ENCODE results near the gene TOE1.

TOE1 gene

DNA sequence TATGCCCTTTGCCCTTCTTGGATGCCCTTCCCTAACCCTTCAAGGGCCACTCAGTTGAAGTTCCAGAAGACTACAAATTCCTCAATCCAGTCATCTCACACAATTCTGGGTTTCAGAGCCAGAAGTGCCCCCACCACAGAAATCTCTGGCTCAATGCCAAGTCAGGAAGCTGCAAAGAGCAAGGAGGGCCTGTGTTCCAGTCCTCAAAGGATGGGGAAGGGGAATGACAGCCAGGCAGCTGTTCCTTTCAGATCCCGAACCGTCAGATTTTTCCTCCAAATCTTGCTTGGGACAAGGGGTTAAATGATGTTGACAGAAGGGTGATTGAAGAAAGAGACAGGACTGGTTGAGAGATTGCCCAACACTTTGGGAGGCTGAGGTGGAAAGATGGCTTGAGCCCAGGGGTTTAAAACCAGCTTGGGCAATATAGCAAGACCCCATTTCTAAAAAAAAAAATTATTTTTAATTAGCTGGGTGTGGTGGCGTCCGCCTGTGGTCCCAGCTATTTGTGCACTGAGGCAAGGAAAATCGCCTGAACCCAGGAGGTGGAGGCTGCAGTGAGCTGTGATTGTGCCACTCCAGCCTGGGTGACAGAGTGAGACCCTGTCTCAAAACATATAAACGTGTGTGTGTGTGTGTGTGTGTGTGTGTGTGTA is 14.0 kb upstream of the TOE1 start:
- in situ Hi-C loops (cut with MboI; ENCODE audit: low sequenced_read_pairs) = no loop called here

DNA sequence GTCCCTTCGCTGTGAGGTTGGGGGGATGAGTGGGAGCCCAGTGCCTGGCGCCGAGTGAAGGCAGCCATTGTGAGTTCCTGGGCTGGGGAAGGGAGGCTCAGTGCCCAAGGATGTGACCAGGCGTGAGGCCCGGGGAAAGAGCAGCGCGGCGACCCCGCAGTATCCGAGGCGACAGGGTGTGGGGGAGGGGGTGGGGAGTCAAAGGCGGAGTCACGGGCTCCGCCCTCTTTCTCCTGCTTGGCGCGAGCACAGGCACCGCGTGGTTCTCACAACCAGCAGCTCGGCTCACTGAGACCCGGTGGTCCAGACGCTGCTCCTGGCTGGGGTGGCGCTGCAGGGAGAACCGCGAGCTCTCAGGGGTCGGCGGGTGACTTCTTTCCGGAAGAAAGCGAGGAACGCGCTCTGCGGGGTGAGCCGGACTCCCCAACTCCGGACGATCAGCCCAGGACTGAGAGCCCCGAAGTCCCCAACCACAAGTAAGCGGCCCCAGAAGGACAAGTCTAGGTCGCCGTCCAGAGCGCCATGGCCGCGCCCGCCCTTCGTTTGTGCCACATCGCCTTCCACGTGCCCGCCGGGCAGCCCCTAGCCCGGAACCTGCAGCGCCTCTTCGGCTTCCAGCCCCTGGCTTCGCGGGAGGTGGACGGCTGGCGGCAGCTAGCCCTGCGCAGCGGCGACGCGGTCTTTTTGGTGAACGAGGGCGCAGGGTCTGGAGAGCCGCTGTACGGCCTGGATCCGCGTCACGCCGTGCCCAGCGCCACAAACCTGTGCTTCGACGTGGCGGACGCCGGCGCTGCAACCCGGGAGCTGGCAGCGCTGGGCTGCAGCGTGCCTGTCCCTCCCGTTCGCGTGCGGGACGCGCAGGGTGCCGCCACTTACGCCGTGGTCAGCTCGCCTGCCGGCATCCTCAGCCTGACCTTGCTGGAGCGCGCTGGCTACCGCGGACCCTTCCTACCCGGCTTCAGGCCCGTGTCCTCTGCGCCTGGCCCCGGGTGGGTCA is 13.0 kb upstream of the TOE1 start, which contains the start of gene HPDL:
Gene HPDL, plus strand, starts transcription at position 269 of the 997 bp plus-strand sequence. Its CDS starts 254 bp downstream, at position 523.
- in situ Hi-C loops (cut with MboI; ENCODE audit: low sequenced_read_pairs) = no loop called here

DNA sequence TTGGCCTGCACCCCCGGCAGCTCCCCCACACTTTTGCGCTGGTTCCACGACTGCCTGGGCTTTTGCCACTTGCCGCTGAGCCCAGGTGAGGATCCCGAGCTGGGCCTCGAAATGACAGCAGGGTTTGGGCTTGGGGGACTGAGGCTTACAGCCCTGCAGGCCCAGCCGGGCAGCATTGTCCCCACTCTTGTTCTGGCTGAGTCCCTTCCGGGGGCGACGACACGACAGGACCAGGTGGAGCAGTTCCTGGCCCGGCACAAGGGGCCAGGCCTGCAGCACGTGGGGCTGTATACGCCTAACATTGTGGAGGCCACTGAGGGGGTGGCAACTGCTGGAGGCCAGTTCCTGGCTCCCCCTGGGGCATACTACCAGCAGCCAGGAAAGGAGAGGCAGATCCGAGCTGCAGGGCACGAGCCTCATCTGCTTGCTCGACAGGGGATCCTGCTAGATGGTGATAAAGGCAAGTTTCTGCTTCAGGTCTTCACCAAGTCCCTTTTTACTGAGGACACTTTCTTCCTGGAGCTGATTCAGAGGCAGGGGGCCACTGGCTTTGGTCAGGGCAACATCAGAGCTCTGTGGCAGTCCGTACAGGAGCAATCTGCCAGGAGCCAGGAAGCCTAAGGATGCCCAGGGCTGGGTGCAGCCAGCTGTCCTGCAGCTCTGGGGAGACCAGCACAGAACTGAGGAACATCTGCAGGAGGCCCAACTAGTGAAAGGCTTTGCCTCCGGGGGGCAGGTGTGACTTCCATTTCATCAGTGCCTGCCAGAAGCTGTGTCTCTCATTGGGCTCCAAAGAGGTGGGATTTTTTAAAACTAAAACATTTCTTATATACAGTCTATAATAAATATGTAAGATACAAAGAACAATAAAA is 12.1 kb upstream of the TOE1 start:
- in situ Hi-C loops (cut with MboI; ENCODE audit: low sequenced_read_pairs) = no loop called here

DNA sequence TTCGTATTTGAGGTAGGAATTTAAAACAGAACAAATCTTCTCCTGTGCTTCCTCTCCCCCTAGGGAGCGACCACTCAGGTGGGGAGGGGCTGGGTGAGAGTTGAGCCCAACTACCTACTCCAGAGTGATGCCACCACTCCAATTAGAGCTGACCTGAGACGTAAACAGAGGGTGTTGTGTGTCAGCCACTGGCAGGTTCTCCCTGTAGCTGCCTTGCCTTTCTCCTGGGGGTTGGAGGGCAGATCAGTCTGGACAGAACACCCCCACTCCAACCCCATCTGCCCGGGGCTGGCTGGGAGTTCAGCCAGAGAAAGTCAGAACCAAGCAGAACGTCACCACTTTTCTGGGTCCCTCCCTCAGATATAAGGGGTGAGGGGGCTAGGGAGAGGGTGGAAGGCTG is 11.3 kb upstream of the TOE1 start:
- in situ Hi-C loops (cut with MboI; ENCODE audit: low sequenced_read_pairs) = no loop called here

DNA sequence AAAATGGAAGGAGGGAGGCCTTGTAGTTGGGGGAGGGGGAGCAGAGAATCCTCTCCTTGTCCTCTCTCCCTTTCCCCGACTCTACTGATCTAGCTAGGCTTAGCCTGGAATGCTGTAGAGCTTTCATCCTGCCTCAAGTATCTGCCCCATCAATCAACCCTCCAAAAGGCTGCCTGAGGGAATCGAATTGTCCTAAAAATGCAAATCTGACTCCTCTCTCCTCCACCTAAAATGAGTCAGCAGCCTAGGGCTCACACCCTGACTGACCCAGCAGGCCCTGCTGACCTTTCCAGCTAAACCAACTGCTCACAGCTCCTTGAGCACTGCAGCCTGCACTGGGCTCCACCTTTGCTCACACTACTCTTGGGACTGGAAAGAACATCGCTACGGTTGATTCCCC is 10.5 kb upstream of the TOE1 start:
- in situ Hi-C loops (cut with MboI; ENCODE audit: low sequenced_read_pairs) = no loop called here

DNA sequence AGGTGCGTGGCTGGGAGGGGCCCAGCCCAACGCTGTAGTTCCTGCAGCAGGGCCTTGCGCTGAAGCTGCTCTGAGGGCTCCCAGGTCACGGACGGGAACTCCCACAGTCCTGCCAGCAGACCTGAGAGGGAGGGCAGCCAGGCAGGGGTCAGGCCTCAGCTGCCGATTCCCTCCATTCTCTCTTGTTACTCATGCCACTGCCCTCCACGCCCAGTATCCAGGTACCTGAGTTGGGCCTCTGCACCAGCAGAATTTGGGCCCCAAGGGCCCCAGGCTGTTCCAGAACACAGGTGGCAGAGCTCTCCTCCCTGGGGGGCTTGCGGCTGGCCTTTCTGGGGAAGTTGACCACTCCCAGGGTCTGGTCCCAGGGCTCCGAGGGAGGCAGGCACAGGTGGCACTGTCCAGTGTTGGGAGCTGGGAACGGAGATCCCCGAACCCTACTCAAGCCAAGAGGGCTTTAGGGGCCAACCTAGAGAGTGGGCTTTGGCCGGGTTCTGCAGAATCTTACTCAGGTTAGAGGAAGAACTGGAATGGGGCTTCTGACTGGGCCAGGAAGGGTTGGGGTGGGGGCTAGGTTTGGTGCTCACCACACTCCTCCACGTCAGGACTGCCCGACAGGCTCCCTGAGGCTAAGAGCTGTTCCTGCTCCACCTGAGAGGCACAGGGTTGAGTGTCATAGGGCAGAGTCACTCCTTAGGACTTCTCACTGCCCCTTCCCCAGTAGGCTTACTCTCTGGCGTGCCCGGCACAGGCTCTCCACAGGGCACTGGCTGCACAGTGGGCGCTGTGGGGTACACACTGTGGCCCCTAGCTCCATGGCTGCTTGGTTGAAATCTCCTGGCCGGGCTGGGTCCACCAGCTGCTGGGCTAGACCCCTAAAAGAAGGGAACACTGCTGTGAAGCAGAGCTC is 8.3 kb upstream of the TOE1 start:
- in situ Hi-C loops (cut with MboI; ENCODE audit: low sequenced_read_pairs) = no loop called here

DNA sequence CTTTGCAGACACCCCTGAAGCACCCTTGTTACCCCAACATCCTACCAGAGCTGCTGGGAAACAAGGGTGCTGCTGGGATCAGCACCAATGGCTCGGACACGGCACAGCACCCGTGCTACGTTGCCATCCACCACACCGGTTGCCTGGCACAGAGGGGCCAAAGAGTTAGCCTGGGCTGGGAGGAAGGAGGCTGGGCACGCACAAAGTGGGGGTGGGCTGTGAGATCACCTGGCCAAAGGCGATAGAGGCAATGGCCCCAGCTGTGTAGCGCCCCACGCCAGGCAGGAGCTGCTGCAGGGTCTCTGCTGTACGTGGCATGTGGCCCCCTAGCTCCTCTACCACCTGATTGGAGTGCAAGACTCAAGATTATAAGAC is 7.6 kb upstream of the TOE1 start:
- in situ Hi-C loops (cut with MboI; ENCODE audit: low sequenced_read_pairs) = no loop called here

DNA sequence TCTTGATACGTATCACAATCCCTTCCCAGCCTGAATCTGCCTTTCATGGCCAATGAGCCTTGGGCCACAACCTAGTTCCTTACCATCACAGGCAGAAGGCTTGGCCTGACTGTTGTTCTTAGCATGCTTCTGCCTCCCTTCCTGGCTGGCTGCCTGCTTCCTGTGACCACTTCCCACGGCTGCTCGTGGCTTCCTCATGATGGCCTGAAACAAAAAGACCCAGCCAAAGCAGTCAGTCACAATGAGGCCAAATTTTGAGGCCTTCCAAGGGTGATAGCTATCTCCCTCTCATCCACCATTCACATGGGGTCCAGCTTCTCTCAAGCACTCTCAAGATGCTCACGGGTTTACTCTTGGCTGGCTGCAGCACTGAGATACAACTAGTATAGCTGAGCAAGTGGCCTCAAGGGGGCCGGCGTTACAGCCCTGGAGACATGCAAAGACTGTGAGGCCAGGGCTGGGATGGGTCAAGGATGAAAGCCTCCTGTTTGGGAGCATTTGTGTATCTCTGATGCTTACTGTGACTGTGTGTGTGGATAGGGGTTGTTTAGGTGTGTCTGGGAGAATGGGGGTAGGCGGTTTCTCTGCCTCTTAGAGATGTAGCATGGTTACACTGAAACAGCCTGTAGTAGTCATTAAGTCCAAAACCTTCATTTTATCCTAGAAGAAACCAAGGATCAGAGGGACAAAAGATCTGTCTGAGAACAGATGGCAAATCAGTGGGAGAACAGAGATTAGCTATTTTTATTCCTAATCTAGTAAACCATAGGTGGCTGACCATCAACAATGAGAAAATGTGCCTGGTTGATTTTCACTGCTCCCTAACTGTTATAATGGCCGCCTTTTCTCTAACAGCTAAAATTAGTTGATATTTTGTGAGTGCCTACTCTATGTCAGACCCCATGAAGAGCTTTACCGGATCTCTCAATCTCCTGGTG is 5.4 kb upstream of the TOE1 start:
- in situ Hi-C loops (cut with MboI; ENCODE audit: low sequenced_read_pairs) = no loop called here

DNA sequence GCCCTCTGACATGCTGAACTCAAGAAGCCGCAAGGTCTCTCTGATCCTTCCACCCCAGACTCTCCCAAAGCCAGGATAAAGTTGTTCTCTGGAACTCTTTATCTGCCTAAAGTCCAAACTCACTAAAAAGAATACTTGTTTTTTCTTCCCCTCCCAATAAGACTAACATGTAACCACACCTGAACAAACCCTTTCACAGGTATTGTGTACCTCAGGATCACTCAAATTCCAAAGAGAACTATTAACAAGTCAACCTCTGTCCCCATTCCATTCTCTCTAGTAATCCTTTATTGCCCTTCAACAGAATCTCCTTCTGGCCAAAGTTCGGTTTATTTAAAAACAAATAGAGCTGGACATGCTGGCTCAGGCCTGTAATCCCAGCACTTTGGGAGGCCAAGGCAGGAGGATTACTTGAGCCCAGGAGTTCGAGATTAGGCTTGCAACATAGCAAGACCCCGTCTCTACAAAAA is 4.1 kb upstream of the TOE1 start:
- in situ Hi-C loops (cut with MboI; ENCODE audit: low sequenced_read_pairs) = no loop called here

DNA sequence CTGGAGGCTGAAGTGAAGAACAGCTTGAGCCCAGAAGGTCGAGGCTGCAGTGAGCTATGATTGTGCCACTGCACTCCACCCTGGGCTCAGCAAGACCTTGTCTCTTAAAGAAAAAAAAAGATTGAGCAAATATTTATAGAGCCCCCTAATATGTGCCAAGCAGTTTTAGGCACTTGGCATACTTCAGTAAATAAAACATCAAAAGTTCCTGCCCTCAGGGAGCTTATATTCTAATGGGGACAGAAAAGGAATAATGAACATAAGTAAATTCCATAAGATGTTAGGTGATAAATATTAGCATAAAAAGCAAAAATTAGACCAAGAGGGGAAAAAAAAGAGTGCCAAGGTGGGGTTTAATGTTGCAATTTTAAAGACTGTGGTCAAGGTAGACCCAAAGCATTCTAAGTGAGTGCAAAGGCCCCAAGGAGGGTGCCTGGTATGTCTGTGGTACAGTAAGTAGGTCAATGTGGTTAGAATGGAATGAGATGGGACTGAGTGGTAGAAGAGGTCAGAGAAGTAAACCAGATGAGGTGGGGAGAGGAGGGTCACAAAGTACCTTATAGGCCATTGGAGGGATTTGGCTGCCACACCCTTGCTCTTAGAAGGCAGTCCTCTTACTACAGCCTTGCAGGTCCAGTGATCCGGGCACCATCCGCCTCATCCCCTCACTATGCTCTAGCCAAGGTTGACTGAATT is 2.2 kb upstream of the TOE1 start:
- in situ Hi-C loops (cut with MboI; ENCODE audit: low sequenced_read_pairs) = no loop called here

DNA sequence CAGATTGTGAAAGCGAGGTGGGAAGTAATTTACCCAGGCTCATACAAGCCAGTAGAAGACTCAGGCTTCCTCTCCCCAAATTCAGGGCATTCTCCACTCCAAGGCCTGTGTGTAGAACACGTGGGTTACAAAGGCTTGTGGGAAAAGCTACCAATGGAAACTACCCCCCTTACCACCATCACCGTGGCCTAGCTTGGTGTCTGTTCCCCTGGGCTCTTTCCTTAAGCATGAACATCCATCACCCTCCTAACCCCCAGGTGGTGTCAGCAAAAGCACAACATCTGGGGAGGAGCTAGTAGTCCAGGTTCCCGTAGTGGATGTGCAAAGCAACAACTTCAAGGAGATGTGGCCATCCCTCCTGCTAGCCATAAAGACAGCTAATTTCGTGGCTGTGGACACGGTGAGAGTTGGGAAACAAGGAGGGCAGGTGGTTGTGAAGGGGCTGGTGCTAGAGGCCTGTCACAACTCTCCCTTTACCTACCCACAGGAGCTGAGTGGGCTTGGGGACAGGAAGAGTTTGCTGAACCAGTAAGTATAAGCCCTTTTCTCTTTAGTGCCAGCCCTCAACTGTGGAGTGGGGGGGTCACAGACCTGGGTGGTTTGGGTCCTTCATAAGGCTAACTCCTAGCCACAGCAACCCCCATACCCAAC is 971 bp downstream of the TOE1 start:
- in situ Hi-C loops (cut with MboI; ENCODE audit: low sequenced_read_pairs) = no loop called here

DNA sequence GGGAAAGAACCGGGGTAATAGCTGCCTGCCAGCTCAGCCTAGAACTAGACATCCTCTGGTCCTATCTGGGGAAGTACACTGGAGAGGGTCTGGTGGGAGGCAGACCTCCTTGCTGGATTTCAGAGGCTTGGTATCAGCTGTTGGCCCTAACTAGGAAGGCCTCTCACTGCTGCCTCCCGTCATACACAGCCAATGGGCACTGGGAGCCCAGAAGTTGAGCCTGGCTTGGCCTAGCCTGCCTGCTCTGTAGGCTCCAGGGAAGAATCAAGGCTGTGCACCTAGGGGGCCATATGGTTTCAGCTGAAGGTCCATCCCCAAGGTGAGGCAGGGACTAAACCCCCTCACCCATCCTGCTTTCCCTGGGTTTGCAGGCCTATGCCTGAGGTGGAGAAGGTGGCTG is 4.5 kb downstream of the TOE1 start:
- in situ Hi-C loops (cut with MboI; ENCODE audit: low sequenced_read_pairs) = no loop called here

DNA sequence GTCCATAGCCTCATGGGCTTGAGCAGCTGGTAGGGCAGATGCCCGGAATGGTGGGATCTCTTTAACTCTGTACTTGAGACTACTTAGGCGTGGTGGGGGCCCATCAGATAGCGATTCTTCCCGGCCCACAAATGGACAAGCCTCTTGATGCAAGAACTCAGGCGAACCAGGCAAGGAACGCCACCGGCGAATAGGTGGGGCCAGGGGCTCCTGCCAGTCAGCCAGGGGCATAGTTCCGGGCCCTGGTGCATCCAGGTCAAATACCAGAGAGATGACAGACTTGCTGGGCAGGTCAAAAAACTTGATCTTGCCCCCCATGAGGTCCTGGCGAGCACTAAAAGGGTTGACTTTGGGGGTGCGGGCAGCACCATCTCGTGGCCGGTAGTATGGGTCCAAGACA is 5.0 kb downstream of the TOE1 start:
- in situ Hi-C loops (cut with MboI; ENCODE audit: low sequenced_read_pairs) = no loop called here

DNA sequence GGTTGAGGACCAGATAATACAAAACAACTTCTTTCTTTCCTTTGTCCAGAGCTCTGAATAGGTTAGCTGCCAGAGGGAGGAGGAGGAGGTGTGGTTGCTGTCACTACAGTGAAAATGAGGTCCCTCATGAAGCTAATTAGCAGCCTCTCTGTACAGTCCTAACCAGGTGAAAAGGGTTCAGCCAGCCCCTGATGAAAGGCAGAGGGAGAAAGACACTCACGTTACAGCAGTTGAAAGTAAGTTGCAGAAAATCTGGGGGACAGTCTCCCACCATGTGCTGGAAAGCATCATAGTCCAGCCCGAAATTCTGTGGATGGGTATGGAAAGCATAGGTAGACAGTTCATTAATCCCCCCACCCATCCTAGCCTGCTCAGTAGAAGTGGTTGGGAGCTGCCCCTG is 6.5 kb downstream of the TOE1 start:
- in situ Hi-C loops (cut with MboI; ENCODE audit: low sequenced_read_pairs) = no loop called here

DNA sequence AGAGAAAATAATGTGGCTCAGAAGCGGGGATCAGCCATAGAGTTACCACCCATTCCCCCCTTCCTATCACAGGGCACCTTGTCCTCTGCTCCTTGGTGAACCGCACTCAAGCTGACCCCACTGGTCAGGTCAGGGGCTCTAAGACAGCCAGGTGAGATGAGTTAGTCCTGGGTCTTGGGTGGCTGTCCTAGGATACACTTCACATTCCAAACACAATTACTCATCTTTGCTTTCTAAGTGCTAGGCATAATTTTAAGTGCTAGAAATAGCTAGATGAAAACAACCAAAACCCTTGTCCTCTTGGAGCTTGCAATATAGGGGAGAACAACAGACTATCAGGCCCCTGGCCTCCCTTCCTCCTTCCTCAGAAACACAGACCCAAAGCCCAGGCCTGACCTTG is 8.1 kb downstream of the TOE1 start:
- in situ Hi-C loops (cut with MboI; ENCODE audit: low sequenced_read_pairs) = no loop called here

DNA sequence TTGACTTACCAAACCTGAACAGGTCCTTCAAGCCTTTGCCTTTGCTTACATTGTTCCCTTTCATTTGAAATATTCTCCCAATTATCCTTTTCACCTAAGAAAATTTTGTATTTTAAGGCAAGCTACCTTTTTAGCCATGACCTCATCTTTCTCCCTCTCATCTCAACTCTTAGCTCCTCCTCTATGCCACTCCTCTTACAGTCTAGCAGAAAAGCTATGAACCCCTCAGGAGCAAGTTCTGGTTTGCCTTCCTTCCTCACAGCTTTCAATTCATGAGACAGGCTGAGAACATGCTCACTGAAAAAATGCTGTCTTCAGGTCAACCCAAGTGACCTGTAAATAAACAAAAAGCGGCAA is 8.6 kb downstream of the TOE1 start:
- in situ Hi-C loops (cut with MboI; ENCODE audit: low sequenced_read_pairs) = no loop called here

DNA sequence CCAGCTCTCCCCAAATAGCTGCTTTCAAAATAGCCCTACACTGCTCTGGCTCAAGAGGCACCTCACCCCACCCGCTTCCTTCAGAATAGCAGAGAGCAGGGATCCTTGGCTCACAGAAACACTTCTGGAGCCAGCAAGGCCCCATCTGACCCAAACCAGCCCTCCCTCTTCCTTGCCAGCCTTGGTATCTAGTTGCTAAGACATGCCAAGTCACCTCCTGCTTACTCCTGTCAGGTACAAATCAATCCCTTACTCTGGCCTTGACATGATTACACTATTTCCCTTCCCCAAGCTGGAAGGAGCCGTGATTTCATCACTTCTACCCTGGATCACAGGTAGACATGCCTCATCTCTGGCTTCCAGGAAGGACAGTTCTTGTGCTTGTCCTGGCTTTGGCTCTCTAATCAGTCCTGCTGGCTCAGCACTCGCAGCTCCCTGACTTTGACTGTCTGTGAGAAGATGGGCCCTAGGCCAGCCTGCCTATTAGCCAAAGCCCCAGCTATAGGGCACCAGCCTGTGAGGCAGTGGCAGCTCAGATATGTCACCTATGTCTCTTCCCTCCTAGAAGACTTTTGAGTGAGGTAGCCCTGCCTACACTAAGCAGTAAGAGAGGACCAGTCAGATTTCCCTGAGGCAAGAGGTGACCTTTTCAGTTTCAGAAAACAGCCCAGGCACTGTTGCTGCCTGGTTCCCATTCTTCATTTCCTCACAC is 9.2 kb downstream of the TOE1 start:
- in situ Hi-C loops (cut with MboI; ENCODE audit: low sequenced_read_pairs) = no loop called here
